Hepatic stellate cell (primary cell): Measurements from ENCODE around the gene HDAC3.

Source experiments
- DNase-seq: peaks from one replicate; pipeline ENCODE4 v3.0.0; 2011; ENCODE audit warnings: low spot score

Gene HDAC3

GRCh38 chr5:141602606-141603005 lies 34.0 kb downstream of the HDAC3 start:
- DNase-seq: no peak

GRCh38 chr5:141598391-141599345 lies 38.0 kb downstream of the HDAC3 start:
- DNase-seq: no peak

GRCh38 chr5:141597814-141598213 lies 38.8 kb downstream of the HDAC3 start:
- no peak for DNase-seq

- no peak for DNase-seq
Measured at GRCh38 chr5:141597394-141597793, 39.3 kb downstream of the HDAC3 start.

DNA sequence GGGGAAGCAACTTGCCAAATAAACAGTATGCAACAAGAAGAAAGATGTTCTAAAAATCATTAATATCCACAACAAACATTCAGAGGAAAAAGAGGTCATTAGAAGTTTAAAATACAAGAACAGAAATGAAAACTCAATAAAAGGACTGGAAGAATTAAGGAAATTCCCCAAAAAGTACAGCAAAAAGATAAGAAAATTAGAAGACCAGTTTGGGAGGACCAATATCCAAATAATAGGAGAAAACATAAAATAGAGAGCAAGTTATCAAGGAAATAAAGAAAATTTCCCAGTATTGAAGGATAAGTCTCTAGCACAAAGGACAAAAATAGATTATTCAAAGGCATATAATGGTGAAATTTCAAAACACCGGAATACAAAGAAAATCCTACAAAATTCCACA lies 39.8 kb downstream of the HDAC3 start:
- DNase-seq: no peak

GRCh38 chr5:141590127-141590526 lies 46.5 kb downstream of the HDAC3 start:
- DNase-seq: no peak

DNA sequence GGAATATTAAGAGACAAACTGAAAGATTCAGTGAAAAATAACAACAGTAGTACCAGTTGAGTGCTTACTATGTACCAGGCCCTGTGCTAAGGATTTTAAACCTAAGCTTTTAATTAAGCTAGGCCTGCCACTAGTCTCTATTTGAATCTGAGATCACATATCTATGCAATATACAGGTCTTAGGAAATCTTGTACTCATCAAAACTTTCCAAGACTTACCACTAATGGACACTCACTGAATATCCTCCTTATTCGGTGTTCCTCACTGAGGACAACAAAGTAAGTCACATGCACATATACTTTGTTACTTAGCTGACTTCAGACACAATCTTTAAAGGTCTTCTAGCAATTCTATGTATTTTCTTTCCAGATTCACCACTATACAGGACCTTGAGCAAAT lies 50.4 kb downstream of the HDAC3 start:
- DNase-seq: no peak

GRCh38 chr5:141585594-141585993 lies 51.1 kb downstream of the HDAC3 start:
- no peak for DNase-seq

DNA sequence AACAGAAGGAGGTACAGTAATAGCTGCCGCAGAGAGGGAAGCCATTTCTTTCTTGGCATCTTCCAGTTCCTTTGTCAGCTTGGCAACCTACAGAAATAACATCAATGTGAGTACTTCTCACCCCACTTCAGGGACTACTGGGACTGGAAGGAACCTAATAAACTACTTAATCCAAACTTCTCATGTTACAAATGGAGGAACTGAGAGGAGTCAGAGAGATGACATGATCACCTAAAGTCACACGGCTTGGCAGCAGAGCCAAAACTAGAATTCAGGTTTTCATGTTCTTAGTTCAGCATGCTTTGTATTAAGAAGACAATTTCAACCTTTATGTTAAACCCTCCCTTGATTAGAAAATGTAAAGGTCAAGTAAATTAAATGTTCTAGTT lies 62.5 kb downstream of the HDAC3 start:
- no peak for DNase-seq

DNA sequence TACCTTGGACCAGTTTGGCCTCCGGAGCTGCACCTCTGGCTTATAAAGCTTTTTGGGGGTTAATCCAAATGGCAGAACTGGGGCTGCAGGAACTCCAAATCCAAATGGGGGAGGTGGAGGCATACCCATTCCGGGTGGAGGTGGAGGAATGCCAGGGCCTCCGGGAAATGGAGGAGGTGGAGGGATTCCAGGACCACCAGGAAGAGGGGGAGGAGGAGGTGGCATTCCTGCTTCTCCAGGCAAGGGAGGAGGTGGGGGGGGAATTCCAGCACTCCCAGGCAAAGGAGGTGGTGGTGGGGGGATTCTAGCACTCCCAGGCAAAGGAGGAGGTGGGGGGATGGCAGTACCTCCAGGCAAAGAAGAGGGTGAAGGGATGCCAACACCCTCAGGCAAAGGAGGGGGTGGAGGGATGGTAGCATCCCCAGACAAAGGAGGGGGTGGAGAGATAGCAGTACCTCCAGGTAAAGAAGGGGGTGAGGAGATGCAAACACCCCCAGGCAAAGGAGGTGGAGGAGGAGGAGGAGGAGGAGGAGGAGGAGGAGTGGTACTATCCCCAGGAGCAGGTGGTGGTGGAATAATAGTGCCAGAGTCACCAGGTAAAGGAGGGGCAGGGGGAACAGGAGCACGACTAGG lies 63.0 kb downstream of the HDAC3 start:
- DNase-seq: no peak
